Keratinocyte (primary cell): ENCODE results near the gene TALDO1. TPM values are rescaled to one million over a fixed set of nuclear protein-coding genes. Genes with fewer than 3 reads are reported as not detected.

Experiments used
- DNase-seq: peaks from one replicate; pipeline ENCODE4 v3.0.0-alpha.2; 2011; ENCODE audit warnings: low read depth, missing footprints, low spot score
- FAIRE-seq: peaks from 2 replicates; lab custom pipeline; 2011; peaks lifted over from hg19 to GRCh38; lab: Jason Lieb, UNC
- H2AFZ ChIP-seq: 2 replicates; pipeline ENCODE4 v1.6.0; 2012; ENCODE audit warnings: low read length, control low read depth, inconsistent platforms; ENCODE audit not compliant: control insufficient read depth
- H3K27ac ChIP-seq: 2 replicates; pipeline ENCODE4 v1.5.1; 2011; ENCODE audit warnings: low read length; ENCODE audit not compliant: control insufficient read depth, insufficient read depth
- H3K27me3 ChIP-seq: 3 replicates; pipeline ENCODE4 v1.6.0; 2011; ENCODE audit warnings: low read length; ENCODE audit not compliant: control insufficient read depth, insufficient read depth; ENCODE audit errors: extremely low read depth
- H3K36me3 ChIP-seq, 2 experiments: 2 replicates in 1 of 2; 3 replicates in 1 of 2; pipeline ENCODE4 v1.5.1; 2011; ENCODE audit warnings: low read length in 2 of 2, mild to moderate bottlenecking in 1 of 2; ENCODE audit not compliant: control insufficient read depth in 2 of 2, insufficient read depth in 2 of 2; ENCODE audit errors: extremely low read depth in 1 of 2
- H3K4me1 ChIP-seq: 3 replicates; pipeline ENCODE4 v1.5.1; 2011; ENCODE audit warnings: low read length; ENCODE audit not compliant: control insufficient read depth, insufficient read depth; ENCODE audit errors: extremely low read depth
- H3K4me2 ChIP-seq: 3 replicates; pipeline ENCODE4 v1.6.0; 2011; ENCODE audit warnings: low read depth, low read length; ENCODE audit not compliant: control insufficient read depth, insufficient read depth; ENCODE audit errors: extremely low read depth
- H3K4me3 ChIP-seq, 3 experiments: fragments of 200-600 bp in 1 of 3; sonication (generic) in 1 of 3; 2 replicates in 2 of 3; 3 replicates in 1 of 3; pipeline ENCODE4 v1.5.1; 2011 to 2016; ENCODE audit warnings: low read length in 3 of 3, mild to moderate bottlenecking in 3 of 3, control low read depth in 2 of 3, inconsistent platforms in 1 of 3, low read depth in 1 of 3, mixed read lengths in 1 of 3, mixed run types in 1 of 3, moderate library complexity in 1 of 3; ENCODE audit not compliant: control insufficient read depth in 2 of 3, insufficient read depth in 2 of 3; ENCODE audit errors: extremely low read depth in 1 of 3
- H3K79me2 ChIP-seq: 2 replicates; pipeline ENCODE4 v1.6.0; 2012; ENCODE audit warnings: low read length; ENCODE audit not compliant: control insufficient read depth, insufficient read depth
- H3K9ac ChIP-seq: 3 replicates; pipeline ENCODE4 v1.6.0; 2011; ENCODE audit warnings: low read length; ENCODE audit not compliant: control insufficient read depth, insufficient read depth; ENCODE audit errors: extremely low read depth
- H3K9me1 ChIP-seq: 3 replicates; pipeline ENCODE4 v1.6.0; 2011; ENCODE audit warnings: low read length; ENCODE audit not compliant: control insufficient read depth, insufficient read depth; ENCODE audit errors: extremely low read depth
- H3K9me3 ChIP-seq: 2 replicates; pipeline ENCODE4 v1.5.1; 2012; ENCODE audit warnings: low read depth, low read length; ENCODE audit not compliant: control insufficient read depth
- H4K20me1 ChIP-seq: 3 replicates; pipeline ENCODE4 v1.6.0; 2011; ENCODE audit warnings: low read length; ENCODE audit not compliant: control insufficient read depth, insufficient read depth; ENCODE audit errors: extremely low read depth
- CTCF ChIP-seq, 3 experiments: IDR thresholded peaks in 1 of 3; conservative IDR thresholded peaks in 1 of 3; optimal IDR thresholded peaks in 1 of 3; 2 replicates in 2 of 3; 3 replicates in 1 of 3; pipeline versions ENCODE3 to v1.5.1; 2011; ENCODE audit warnings: low read length in 3 of 3, mild to moderate bottlenecking in 3 of 3, moderate library complexity in 2 of 3, control low read depth in 1 of 3, inconsistent platforms in 1 of 3; ENCODE audit not compliant: insufficient read depth in 2 of 3; ENCODE audit errors: extremely low read depth in 1 of 3
- EZH2 ChIP-seq: IDR thresholded peaks from one replicate; pipeline ENCODE4 v1.6.1; 2012; ENCODE audit warnings: inconsistent platforms, mild to moderate bottlenecking, low read length, moderate library complexity
- dilution Hi-C: fragments of 300-500 bp; cut with MboI; formaldehyde crosslinking; loops from one replicate; pipeline ENCODE4 v1.7.0; 2020; ENCODE audit warnings: low sequenced_read_pairs; ENCODE audit not compliant: extremely low pct_ligation_motif_present
- polyA plus RNA-seq, 5 experiments: library from polyadenylated mRNA; depleted of rRNA in 3 of 5; stranded (reverse) in 3 of 5; stranded (forward) in 1 of 5; unstranded in 1 of 5; fragments of >200 nt; gene quantifications; 1 replicate in 1 of 5; 2 replicates in 3 of 5; 3 replicates in 1 of 5; pipeline versions ENCODE4 v1.2.1 to v1.2.3, GENCODE V29; 2011 to 2012; ENCODE audit warnings: missing spikeins in 2 of 5, low read depth in 1 of 5, low replicate concordance in 1 of 5

TALDO1 gene
- polyA plus RNA-seq, 1 donor (not counting 4 experiments of a cell fraction or from before 2014, with no cell fraction given): 162 TPM

DNA sequence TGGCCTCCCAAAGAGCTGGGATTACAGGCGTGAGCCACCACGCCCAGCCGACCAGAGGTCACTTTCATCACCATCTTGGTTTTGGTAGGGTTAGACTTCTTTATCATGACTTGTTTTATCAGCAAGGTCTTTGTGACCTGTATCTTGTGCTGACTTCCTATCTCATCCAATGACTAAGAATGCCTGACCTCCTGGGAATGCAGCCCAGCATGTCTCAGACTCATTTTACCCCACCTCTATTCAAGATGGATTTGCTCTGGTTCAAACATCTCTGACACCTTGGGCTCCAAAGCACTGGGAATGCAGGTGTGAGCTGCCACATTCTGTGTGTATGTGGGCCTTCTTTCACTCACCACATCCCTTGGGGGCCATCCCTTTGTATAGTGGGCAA is 5.1 kb upstream of the TALDO1 start:
- H3K9me1 ChIP-seq: no peaks in the 10 kb centered on the region
- FAIRE-seq (no peak), DNase-seq (no peak)
- H2AFZ ChIP-seq: no peak overlapping the region
- H4K20me1 ChIP-seq: no peaks in the 10 kb centered on the region
- H3K79me2 ChIP-seq: no peaks in the 10 kb centered on the region
- no peak overlapping the region for H3K9ac ChIP-seq
- no peak overlapping the region for H3K27ac ChIP-seq
- no peak overlapping the region for H3K4me2 ChIP-seq
- no peaks in the 10 kb centered on the region for H3K9me3 ChIP-seq
- no peaks in the 10 kb centered on the region for H3K36me3 ChIP-seq
- peaks cover 17% of the 10 kb centered on the region for H3K4me1 ChIP-seq
- dilution Hi-C loops: no loop called here
- TF ChIP-seq CTCF (optimal IDR thresholded peaks at IDR 0.05 in 1 of 3, IDR thresholded peaks at IDR 0.05 in 1 of 3, conservative IDR thresholded peaks at IDR 0.05 in 1 of 3; ENCODE audit: extremely low read depth in 1 of 3, insufficient read depth in 2 of 3, low read length in 3 of 3) (no peak), EZH2 (no peak)
- H3K4me3 ChIP-seq: no peak overlapping the region
- no peaks in the 10 kb centered on the region for H3K27me3 ChIP-seq

GRCh38 chr11:742571-743201 is 4.6 kb upstream of the TALDO1 start:
- no peak for DNase-seq
- Histone ChIP-seq H3K27ac (no peak overlapping the region), H4K20me1 (no peaks in the 10 kb centered on the region), H3K9me1 (no peaks in the 10 kb centered on the region), H3K36me3 (no peaks in the 10 kb centered on the region), H3K9ac (no peak overlapping the region), H3K4me1 (peaks cover 12% of the 10 kb centered on the region), H2AFZ (no peak overlapping the region), H3K9me3 (no peaks in the 10 kb centered on the region), H3K4me2 (no peak overlapping the region), H3K27me3 (no peaks in the 10 kb centered on the region), H3K4me3 (no peak overlapping the region), H3K79me2 (peaks cover 4% of the 10 kb centered on the region)
- TF ChIP-seq CTCF (optimal IDR thresholded peaks at IDR 0.05 in 1 of 3, IDR thresholded peaks at IDR 0.05 in 1 of 3, conservative IDR thresholded peaks at IDR 0.05 in 1 of 3; ENCODE audit: extremely low read depth in 1 of 3, insufficient read depth in 2 of 3, low read length in 3 of 3): no peak
- TF ChIP-seq EZH2: no peak
- no peak for FAIRE-seq
- dilution Hi-C loops: no loop called here
